ENCODE measurements around the gene NOL6.
"Not testable (repeated sequence)": the region's sequence is repeated elsewhere in the genome, so short reads cannot be mapped to it uniquely, and the experiment has no call there.

The NOL6 gene

DNA sequence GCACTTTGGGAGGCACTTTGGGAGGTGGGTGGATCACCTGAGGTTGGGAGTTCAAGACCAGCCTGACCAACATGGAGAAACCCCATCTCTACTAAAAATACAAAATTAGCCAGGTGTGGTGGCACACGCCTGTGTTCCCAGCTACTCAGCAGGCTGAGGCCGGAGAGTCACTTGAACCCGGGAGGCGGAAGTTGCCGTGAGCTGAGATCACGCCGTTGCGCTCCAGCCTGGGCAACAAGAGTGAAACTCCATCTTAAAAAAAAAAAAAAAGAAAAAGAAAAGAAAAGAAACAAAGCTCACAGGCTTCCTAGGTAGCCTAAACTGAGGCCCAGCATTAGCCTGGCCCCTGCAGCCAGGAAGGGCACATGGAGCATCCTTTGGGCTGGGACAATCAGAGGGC is 18.3 kb downstream of the NOL6 start:
- peak overlapping the region in 1 of 21 experiments; percentile 7 for H3K27ac ChIP-seq
- H3K4me3 ChIP-seq: not testable (repeated sequence)

DNA sequence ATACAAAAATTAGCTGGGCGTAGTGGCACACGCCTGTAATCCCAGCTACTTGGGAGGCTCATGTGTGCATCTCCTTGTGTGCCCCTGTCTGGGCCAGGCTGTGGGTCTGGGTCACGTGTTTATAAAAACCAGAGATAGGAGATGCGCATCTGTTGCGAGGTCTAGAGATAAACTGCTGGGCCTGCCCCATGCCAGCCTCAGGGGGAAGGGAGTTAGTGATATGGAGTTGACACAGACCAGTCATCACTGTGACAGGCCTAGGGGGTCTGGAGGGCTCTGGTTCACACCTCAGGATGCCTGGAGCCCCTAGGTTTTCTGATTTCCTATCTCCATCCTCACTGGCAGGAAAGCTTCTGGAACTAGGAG is 19.1 kb downstream of the NOL6 start:
- H3K4me3 ChIP-seq: not testable (repeated sequence)
- peak overlapping the region in 1 of 21 experiments; percentile 75 for H3K27ac ChIP-seq

DNA sequence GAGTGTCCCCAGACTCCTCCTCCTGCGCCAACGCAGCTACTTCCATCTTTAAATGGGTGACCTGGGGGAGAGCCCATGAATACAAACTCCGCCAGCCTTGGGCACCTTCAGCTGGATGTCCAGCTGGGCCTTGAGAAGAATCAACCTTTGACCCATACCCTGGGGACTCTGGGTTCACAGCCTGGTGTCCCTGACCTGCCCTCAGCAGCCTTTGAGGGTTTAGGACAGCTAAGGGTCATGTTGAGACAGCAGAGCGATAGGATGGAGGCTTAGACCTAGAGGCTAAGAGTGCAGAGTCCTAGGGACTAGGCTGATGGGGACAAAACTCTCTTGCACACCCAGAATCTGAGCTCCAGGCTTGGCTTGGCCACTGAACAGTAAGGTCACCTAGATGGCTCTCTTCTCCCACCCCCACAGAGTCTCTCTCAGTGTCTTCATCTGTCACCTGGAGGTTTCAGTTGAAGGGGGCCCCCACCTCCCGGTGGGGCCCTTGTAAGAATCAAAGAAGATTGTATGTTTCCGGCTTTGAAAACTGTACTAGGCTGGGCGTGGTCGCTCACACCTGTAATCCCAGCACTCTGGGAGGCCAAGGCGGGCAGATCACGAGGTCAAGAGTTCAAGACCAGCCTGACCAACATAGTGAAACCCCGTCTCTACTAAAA is 19.6 kb downstream of the NOL6 start:
- H3K4me3 ChIP-seq: no peak overlapping the region
- H3K27ac ChIP-seq: peak overlapping the region in 11 of 21 experiments; percentile 24 to 75 (median 49)

DNA sequence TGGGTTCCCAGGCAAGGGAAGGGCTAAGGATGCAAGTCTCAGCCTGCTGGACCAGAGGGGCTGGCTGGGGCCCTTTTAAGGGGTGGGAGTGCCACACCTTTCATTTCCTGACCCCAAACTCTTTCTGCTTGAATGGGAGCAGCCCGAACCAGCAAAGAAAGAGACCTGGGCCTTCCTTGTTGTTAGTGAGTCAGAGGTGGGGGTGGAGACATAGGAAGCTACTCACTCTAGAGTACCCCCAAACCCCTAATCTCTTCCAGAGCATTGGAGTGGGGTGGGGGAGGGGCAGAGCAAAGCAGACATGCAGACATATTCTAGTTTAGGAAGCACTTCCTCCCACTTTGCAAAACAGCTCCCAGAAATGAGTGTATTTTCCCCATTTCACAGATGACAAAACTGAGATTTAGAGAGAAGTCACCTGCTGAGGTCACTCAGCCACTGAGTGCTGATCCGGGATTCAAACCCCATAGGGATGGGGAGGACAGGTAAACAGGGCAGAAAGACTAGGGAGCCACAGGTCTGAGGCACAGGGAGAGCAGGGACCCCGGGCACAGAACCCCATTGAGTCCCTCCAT is 20.4 kb downstream of the NOL6 start:
- H3K4me3 ChIP-seq: no peak overlapping the region
- peak overlapping the region in 14 of 21 experiments; percentile 16 to 75 (median 48) for H3K27ac ChIP-seq

DNA sequence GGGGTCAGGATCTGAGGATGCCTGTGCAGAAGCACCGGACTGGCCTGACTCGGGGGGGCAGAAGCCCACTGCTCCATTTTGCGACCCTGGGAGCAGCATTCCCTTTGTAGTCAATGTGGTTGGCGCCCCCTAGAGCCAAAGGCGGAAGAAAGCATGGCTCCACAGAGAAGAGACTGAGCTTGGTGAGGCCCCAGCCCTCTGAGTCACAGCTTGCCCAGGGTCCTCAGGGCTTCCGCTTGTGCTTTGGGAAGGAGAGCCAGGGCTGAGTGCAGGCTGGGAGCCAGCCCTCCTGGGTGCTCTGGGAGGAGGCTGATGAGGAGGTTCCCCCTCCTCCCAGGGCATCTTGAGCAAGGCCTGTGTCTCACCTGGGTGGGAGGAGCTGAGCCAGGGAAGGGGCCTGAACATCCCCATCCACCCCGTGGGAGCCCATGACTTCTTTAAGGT is 20.9 kb downstream of the NOL6 start:
- no peak overlapping the region for H3K4me3 ChIP-seq
- H3K27ac ChIP-seq: peak overlapping the region in 15 of 21 experiments; percentile 6 to 75 (median 45)

DNA sequence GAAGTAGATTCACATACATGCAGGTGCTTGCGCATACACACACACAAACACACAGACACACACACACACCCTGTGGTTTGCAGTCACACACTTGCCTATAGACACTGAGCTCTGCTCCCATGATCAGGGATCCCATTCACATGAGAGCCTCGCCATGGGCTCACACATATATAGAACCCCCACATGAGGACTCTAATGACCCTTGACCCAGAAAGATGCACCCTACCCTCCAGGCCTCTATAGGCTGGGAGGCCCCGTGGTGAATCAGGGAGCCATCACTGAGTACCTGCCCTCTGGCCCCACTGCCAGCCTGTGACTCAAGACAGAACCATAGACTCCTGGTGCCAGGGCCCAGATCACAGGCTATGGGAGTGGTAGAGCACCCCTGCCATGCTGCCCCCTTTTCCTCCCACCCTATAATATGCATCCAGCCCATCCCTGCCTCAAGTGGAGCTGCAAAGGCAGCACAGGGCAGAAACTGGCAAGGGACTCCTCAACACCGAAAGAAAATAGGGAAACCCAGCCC is 23.0 kb downstream of the NOL6 start:
- Histone ChIP-seq H3K4me3 (no peak overlapping the region), H3K27ac (peak overlapping the region in 3 of 21 experiments; percentile 24 to 61 (median 37))

DNA sequence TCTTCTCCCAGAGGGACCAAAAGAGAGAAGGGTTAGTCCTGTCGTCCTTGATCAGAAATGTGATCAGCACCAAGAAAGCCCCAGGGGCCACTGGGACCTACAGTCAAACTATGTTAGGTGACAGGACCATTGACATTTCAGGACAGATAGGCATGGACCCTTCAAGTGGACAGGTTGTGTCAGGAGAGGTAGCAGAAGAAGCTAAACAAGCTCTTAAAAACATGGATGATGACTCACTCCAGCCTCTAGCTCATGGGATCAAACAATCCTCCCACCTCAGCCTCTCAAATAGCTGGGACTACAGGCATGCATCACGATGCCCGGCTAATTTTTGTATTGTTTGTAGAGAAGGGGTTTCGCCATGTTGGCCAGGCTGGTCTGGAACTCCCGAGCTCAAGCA is 24.0 kb downstream of the NOL6 start:
- Histone ChIP-seq H3K27ac (peak overlapping the region in 2 of 21 experiments; percentile 35 to 41), H3K4me3 (no peak overlapping the region)

DNA sequence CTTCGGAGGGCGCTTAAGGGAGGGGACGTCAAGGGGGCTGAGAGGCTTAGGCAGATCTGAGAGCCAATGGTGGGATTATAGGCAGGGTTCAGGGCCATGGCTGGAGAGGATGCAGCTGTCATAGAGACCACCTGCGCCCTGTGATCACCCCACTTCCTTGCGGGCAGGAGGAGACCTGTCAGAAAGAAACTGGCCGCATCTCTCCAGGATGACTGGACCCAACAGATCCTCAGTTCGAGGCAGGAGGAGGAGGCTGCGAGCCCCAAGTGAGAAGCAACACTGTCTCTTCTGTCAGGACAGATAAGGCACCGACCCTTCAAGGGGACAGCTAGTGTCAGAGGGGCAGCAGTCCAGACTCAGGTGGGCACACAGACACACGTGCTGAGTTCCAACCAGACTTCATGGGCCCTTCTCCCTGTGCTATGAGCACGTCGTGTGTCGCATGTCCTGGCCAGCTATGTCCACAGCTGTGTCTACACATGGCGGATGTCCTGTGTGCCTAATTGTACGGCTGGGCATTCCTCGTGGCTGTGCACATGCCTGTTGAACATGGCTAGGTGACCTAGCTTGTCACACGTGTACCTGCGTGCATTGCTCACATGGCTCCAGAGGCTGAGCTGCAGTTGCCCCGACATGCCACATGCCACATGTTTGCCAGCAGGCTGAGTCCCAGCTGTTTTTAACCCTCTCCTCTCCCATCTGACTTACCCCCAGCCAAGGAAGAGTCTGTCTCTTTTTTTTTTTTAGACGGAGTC is 25.7 kb downstream of the NOL6 start:
- Histone ChIP-seq H3K4me3 (peak overlapping the region; percentile 43 to 63 (median 50)), H3K27ac (peak overlapping the region; percentile 52 to 94 (median 85))

DNA sequence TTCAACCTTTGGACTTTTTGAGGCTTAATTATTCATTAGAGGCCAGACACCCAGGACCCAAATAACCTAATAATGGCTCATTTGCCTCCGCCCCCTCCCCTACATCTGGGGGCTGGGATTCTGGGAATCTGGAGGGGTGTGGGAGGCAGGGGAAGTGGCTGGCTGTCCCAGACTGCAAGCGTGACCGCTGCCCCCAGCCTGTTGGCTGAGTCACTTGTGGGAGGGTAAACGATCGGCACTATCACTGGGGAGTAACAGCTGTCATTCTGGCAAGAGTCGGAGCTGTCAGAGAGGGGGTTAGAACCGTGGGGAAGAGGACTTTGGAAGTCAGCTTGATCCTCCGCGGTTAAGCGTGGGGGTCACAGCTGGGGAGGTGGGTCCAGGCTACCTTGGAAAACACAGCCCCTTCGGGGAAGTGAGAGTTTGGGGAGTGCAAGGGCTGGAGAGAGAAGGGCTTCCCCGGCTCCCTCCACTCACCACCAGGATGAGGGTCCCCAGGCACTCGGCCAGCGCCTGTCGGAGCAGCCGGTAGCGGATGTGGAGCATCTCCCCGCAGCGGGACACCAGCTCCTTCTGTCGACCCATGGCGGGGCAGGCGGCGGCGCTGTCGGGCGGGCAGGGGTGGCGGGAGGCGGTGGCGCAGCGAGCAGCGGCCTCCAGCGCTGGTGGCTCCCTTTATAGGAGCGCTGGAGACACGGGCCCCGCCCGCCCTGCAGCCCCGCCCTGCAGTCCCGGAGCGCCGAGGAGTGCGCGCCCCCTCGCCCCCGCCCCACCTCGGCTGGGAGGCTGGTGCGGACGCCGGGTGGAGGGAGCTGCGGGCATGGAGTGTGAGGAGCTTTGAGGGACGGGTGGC is 26.6 kb downstream of the NOL6 start, which contains the start of gene AQP3:
TSS of gene AQP3 (minus strand) at position 648 of the 853 bp plus-strand sequence. CDS start at position 585, 63 bp downstream.
- Histone ChIP-seq H3K27ac (peak within 1 kb of the TSS; percentile 52 to 94 (median 85)), H3K4me3 (peak within 1 kb of the TSS; percentile 43 to 63 (median 50))

DNA sequence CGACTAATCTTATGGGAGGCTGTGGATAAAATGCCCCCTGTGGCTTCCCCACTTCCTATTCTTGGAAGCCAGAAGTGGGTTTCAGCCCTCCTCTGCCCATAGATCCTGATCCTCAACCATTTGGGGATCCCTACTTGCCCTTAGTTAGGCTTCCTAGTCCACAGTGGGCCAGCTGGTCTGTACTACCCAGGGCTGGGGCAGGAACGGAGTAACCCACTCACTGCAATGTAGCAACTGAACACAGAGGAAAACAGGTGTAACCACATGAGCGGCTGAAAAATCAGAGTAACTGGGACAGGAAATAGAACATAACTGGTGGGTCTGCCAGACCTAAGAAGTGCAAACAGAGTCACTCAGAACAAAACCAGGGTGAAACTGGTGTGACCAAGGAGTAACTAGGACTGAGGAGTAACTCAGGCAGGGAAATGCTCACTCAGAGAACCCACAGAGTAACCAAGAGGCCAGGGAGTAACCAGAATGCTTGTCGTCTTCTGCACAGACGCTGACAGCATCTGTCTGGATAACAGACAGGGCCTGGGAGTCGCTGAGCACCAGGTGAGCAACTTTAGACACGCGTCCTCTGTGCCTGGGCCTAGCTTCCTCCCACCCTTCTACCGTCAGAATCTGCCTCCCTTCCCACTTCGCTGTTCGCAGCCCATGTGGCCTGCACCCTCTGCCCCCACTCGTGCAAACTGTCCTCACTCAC is 27.3 kb downstream of the NOL6 start:
- Histone ChIP-seq H3K27ac (peak overlapping the region; percentile 52 to 94 (median 85)), H3K4me3 (peak overlapping the region; percentile 43 to 63 (median 50))

DNA sequence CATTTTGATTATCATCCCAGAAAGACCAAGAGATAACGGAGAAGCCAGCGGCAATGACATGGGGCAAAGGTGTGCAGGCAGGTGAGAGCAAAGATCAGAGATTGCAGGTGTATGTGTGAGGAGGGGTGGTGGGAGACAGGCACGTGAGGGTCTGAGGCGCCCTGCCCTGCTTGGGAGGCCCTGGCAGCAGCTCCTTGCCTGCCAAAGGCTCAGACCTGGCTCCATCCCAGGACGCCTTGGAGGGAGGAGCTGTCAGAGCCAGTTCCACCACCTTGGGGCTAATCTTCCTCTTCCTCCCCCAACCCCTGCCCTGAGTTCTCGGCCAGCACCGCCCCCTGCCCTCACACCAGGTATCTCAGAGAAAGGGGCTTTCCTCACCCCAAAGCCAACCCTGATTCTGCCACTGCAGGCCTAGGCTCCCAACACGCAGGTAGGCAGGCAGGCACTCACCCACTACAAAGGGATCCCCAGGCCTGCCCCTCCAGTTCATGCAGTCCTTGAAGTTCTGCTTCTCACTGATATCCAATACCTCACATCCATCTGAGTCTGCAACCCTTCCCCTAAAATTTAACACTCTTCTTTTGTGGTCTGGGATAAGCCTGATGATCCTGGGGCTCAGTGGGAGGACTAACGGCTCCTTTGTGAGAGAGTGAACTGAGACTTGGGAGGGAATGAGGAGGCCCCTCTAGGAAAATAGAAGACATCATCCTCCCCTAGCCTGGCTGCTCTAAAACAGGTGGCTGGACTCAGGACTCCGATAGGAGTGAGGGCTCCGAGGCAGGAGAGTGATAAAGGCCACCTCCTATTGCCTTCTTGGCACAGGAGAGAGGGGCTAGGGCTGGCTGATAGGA is 28.1 kb downstream of the NOL6 start:
- Histone ChIP-seq H3K27ac (peak overlapping the region; percentile 52 to 94 (median 85)), H3K4me3 (peak overlapping the region; percentile 43 to 63 (median 50))

DNA sequence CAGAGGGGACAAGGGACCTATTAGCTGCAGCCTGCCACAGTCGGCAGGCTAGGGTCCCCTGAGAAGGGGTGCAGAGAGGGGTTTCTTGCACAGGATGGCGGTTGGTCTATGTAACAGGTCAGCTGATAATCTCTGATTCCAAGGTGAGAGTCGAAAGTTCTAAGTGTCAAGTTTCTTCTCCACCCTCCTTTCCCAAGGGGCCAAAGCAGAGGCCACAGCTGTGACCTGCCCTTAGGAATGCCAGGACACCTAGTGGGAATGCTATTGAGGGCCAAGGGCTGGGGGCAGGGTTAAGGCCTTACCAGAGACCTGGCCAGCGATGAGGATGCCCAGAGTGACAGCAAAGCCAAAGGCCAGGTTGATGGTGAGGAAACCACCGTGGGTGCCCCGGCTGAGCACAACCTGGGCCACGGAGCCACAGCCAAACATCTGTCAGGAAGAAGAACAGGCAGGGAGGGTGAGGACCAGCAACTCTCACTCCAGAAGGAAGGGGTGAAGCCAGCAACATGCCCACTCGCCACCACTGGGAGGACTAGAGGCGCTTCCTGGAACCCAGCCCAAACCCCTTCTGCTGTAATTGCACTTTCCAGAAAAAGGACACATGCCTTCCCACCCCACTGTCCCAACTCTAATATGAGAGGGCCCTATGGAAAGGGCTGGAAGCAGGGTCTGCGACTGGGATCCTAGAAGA is 30.1 kb downstream of the NOL6 start:
- H3K4me3 ChIP-seq: peak overlapping the region in 3 of 7 experiments; percentile 1 to 53 (median 49)

DNA sequence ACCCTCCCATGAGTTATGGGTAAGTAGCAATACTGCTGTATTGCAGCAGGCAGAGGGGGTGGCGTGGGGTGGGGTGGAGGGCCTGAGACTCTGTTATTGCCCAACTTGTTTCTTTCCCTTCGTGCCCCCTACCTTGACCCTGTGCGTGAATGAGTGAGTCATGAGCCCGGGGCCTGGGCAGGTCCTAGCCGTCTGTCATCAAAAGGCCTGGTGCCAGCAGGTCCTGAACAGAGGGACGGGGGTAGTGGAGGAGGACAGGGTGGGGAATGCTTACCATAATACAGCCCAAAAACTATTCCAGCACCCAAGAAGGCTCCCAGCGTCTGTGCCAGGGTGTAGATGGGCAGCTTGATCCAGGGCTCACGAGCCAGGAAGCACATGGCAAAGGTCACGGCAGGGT is 30.7 kb downstream of the NOL6 start:
- Histone ChIP-seq H3K4me3 (peak overlapping the region in 1 of 7 experiments; percentile 49), H3K27ac (peak overlapping the region in 11 of 21 experiments; percentile 0 to 55 (median 36))

More for the DNA sequence above, 30.1 kb downstream of the NOL6 start:
- H3K27ac ChIP-seq: peak overlapping the region in 13 of 21 experiments; percentile 0 to 90 (median 36)

DNA sequence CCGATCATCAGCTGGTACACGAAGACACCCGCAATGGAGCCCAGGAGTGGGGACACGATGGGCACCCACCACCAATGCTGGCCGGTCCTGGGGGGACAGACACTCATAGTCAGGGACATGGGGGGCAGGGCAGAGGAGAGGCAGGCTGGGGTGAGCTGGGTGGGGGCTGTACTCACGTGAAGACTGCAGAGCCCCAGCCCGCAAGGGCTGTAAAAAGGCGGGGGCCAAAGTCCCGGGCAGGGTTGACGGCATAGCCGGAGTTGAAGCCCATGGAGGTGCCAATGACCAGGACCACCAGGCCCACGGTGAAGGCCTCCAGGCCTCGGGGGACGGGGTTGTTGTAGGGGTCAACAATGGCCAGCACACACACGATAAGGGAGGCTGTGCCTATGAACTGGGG is 31.6 kb downstream of the NOL6 start:
- H3K27ac ChIP-seq: peak overlapping the region in 5 of 21 experiments; percentile 12 to 49 (median 43)
- peak overlapping the region in 1 of 7 experiments; percentile 12 for H3K4me3 ChIP-seq

DNA sequence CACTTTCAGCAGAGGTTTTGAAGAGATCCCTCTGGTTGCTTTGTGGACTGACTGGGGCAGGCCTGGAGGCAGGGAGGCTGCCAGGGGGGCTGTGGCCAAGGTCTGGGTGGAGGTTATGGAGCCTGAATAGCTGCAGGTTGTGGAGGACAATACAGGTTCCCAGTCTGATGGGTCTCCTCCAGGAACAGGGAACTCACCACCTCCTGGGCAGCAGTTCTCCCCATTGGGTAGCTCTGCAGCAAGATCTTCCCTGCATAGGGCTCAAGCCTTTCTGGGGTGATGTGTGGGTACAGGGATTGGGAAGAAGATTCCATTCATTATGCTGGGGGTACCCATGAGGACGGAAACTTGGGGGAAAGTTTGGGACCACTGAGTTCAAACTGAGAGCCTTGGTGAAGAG is 33.1 kb downstream of the NOL6 start:
- peak overlapping the region in 2 of 21 experiments; percentile 17 to 28 for H3K27ac ChIP-seq
- no peak overlapping the region for H3K4me3 ChIP-seq

DNA sequence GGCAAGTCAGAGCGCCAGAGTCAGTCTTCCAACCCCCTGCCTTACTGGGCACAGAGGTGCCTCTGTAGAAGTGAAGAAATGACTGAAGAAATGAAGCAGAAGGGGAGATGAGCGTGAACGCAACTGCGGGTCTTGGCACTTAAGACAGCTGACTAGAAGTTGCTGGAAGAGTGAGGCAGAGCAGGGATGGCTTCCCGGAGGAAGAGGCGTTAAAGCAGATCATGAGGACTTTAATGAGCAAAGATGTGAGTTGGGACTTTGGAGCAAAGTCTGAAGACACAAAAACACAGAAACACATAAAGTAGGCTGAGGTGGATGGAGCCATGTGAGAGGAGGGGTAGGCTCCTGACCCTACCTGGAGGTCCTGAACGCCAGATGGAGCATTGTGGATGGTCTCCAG is 33.5 kb downstream of the NOL6 start:
- no peak overlapping the region for H3K4me3 ChIP-seq
- peak overlapping the region in 7 of 21 experiments; percentile 4 to 35 (median 13) for H3K27ac ChIP-seq

DNA sequence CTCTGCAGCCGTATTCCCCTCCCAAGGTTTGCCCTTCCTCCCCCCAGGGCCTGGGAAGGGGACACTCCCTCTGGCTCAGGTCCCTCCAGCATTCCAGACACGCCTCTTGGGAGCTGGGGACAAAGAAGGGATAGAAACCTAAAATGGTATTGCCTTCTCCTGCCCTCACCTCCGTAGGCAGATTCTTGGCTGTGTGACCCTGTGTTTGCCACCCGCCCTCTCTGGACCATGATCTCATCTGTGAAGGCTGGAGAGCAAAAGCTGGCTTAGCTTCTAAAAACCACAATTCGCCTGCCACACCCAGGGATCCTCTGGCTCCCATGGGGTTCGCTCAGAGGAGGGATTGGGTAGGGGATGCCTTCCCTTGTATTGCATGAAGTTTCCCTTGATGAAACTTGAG is 34.0 kb downstream of the NOL6 start:
- H3K4me3 ChIP-seq: no peak overlapping the region
- H3K27ac ChIP-seq: peak overlapping the region in 10 of 21 experiments; percentile 4 to 37 (median 29)
